ENCODE results near the gene NCS1. TPM values are rescaled to one million over a fixed set of nuclear protein-coding genes. Genes with fewer than 3 reads are reported as not detected.

NCS1 gene
- total and polyA plus RNA-seq, 2 of the 8 experiments (the other 6 are each of a cell fraction or from before 2014, with no cell fraction given): 34.7 to 47.6 TPM

GRCh38 chr9:130138791-130139190, 33.4 kb upstream of the NCS1 start:
- Histone ChIP-seq H3K56ac (replicated peaks; ENCODE audit: insufficient read length, low read depth, low read length) (no peak overlapping the region), H3K79me1 (ENCODE audit: low read depth, low read length) (no peaks in the 10 kb centered on the region), H4K91ac (replicated peaks; ENCODE audit: insufficient read length, low read length) (peak overlapping the region; percentile 6), H3K23me2 (ENCODE audit: low read depth, low read length) (no peaks in the 10 kb centered on the region), H2BK12ac (ENCODE audit: low read depth, low read length) (peak overlapping the region; percentile 3; the same call in 1 of the 2 replicates), H3K9ac (replicated peaks in 1 of 4; ENCODE audit: extremely low read depth in 1 of 4, low read depth in 3 of 4, low read length in 3 of 4) (no peak overlapping the region), H2AFZ (ENCODE audit: low read length) (no peak overlapping the region), H3K4ac (replicated peaks; ENCODE audit: insufficient read length, low read depth, low read length) (no peak overlapping the region), H3K27me3 (replicated peaks in 1 of 4; ENCODE audit: control insufficient read depth in 3 of 4, extremely low read depth in 1 of 4, insufficient read depth in 3 of 4, low read length in 3 of 4) (no peaks in the 10 kb centered on the region), H3K36me3 (ENCODE audit: control insufficient read depth in 2 of 4, insufficient read depth in 4 of 4, low read length in 3 of 4) (no peaks in the 10 kb centered on the region), H4K8ac (ENCODE audit: extremely low read depth, insufficient read depth, low read length) (no peak overlapping the region), H4K20me1 (replicated peaks in 1 of 2; ENCODE audit: control insufficient read depth in 1 of 2, insufficient read depth in 2 of 2, low read length in 2 of 2) (no peaks in the 10 kb centered on the region), H2BK5ac (ENCODE audit: low read depth, low read length) (peak overlapping the region; percentile 46; the same call in 1 of the 2 replicates), H2BK20ac (ENCODE audit: low read length) (peak overlapping the region; percentile 24; the same call in 1 of the 2 replicates), H3K4me2 (ENCODE audit: insufficient read depth in 1 of 2, low read depth in 2 of 2, low read length in 2 of 2) (peak overlapping the region; percentile 9 to 67; a peak in 2 of 4 replicates), H4K5ac (ENCODE audit: insufficient read length, low read depth, low read length) (peak overlapping the region; percentile 20), H2BK120ac (replicated peaks; ENCODE audit: low read depth, low read length) (peak overlapping the region; percentile 0), H2BK15ac (ENCODE audit: low read length) (peak overlapping the region; percentile 96; the same call in 1 of the 2 replicates), H3K9me3 (ENCODE audit: insufficient read depth in 2 of 2, low read depth in 1 of 2, low read length in 1 of 2) (no peaks in the 10 kb centered on the region), H2AK5ac (ENCODE audit: low read depth, low read length) (peak overlapping the region; percentile 96; the same call in 1 of the 2 replicates), H3K18ac (ENCODE audit: extremely low read depth, low read length) (peak overlapping the region; percentile 14; the same call in 1 of the 2 replicates), H3K23ac (ENCODE audit: insufficient read length) (no peak overlapping the region), H3K4me1 (replicated peaks in 1 of 4; ENCODE audit: control insufficient read depth in 3 of 4, insufficient read depth in 4 of 4, low read length in 3 of 4) (peaks cover 13 to 29% (median 19%) of the 10 kb centered on the region in 4 experiments), H3K79me2 (ENCODE audit: control insufficient read depth in 1 of 2, insufficient read depth in 2 of 2, low read length in 2 of 2) (no peaks in the 10 kb centered on the region), H3K4me3 (ENCODE audit: extremely low read depth in 1 of 4, insufficient read depth in 2 of 4, low read depth in 3 of 4, low read length in 4 of 4) (no peak overlapping the region), H3K27ac (ENCODE audit: low read depth, low read length) (no peak overlapping the region), H3K14ac (ENCODE audit: insufficient read length) (no peak overlapping the region)
- FAIRE-seq: no peak
- ChIA-PET CTCF (ENCODE audit: partially characterized antibody) (interaction anchor here (0.6 to 1.4 kb wide), 7 partner anchors 14 to 182 kb away, joined by 3 to 5 read pairs (median 4); no protein-coding TSS in a partner anchor), POLR2A (ENCODE audit: partially characterized antibody) (interaction anchor here (0.7 kb wide), 1 partner anchor 69 kb away, joined by 3 read pairs; no protein-coding TSS in a partner anchor)
- no peak for DNase-seq (ENCODE audit: low read depth in 1 of 2, low spot score in 2 of 2)
- WGBS, 2 experiments (ENCODE audit: extremely low coverage in 1 of 2, insufficient coverage in 1 of 2, insufficient read length in 1 of 2, insufficient replicate concordance in 2 of 2, low coverage in 1 of 2, low lambda C conversion rate in 2 of 2, missing lambda C conversion rate in 1 of 2): 91% methylated on average over 6 of the region's 6 CpGs; no CpG with 5 or more reads in 1 of the 2 experiments
- TF ChIP-seq MAFK (IDR thresholded peaks at IDR 0.05; ENCODE audit: low read depth, low read length): no peak
- no peak for TF ChIP-seq CHD2 (IDR thresholded peaks at IDR 0.05; ENCODE audit: low read length)
- TF ChIP-seq KDM5A (IDR thresholded peaks at IDR 0.05; ENCODE audit: low read length): no peak
- TF ChIP-seq CBX5 (IDR thresholded peaks at IDR 0.05; ENCODE audit: low read depth, low read length): no peak
- TF ChIP-seq SP4 (IDR thresholded peaks at IDR 0.05; ENCODE audit: low read length): no peak
- no peak for TF ChIP-seq GABPA (IDR thresholded peaks at IDR 0.05; ENCODE audit: borderline replicate concordance, insufficient read depth, low read length)
- TF ChIP-seq GTF2F1 (IDR thresholded peaks at IDR 0.05; ENCODE audit: borderline replicate concordance, low read depth, low read length): no peak
- TF ChIP-seq, protein P1, sequence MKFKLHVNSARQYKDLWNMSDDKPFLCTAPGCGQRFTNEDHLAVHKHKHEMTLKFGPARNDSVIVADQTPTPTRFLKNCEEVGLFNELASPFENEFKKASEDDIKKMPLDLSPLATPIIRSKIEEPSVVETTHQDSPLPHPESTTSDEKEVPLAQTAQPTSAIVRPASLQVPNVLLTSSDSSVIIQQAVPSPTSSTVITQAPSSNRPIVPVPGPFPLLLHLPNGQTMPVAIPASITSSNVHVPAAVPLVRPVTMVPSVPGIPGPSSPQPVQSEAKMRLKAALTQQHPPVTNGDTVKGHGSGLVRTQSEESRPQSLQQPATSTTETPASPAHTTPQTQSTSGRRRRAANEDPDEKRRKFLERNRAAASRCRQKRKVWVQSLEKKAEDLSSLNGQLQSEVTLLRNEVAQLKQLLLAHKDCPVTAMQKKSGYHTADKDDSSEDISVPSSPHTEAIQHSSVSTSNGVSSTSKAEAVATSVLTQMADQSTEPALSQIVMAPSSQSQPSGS (IDR thresholded peaks at IDR 0.05; ENCODE audit: low read length): no peak
- no peak for TF ChIP-seq EZH2 (IDR thresholded peaks at IDR 0.05; ENCODE audit: low read depth, low read length, severe bottlenecking)
- TF ChIP-seq RBBP5 (IDR thresholded peaks at IDR 0.05; ENCODE audit: borderline replicate concordance, low read depth, low read length): no peak
- no peak for TF ChIP-seq RXRA (IDR thresholded peaks at IDR 0.05; ENCODE audit: insufficient read depth, low read depth, low read length)
- TF ChIP-seq EGR1 (IDR thresholded peaks at IDR 0.05; ENCODE audit: borderline replicate concordance, low read depth, low read length): no peak

Data from H1 (cell line).